Stimulated activated CD8-positive, alpha-beta memory T cell treated with anti-CD3 and anti-CD28 coated beads, Interleukin-4, amount 100 ng/mL, for 1 hour (primary cell): ENCODE results near the gene DGKI.
"Not testable (repeated sequence)": the region's sequence is repeated elsewhere in the genome, so short reads cannot be mapped to it uniquely, and the experiment has no call there.

Source experiments
- DNase-seq, 2 donors: peaks; one replicate each; pipeline ENCODE4 v3.0.0-alpha.2; 2020; ENCODE audit warnings: low read depth in 2 of 2, low spot score in 1 of 2

DGKI gene

GRCh38 chr7:137747359-137748031 lies 99.3 kb downstream of the DGKI start:
- DNase-seq = no peak

GRCh38 chr7:137743021-137743420 lies 103.8 kb downstream of the DGKI start:
- DNase-seq = no peak

GRCh38 chr7:137742051-137742450 lies 104.7 kb downstream of the DGKI start:
- DNase-seq = no peak

GRCh38 chr7:137741443-137741842 lies 105.3 kb downstream of the DGKI start:
- DNase-seq = no peak

- no peak for DNase-seq
Observed at GRCh38 chr7:137734221-137734620, 112.6 kb downstream of the DGKI start.

GRCh38 chr7:137732168-137732567 lies 114.6 kb downstream of the DGKI start:
- DNase-seq = no peak

- DNase-seq = no peak
Observed at GRCh38 chr7:137731436-137731835, 115.3 kb downstream of the DGKI start.

GRCh38 chr7:137728426-137728825 lies 118.3 kb downstream of the DGKI start:
- DNase-seq = no peak

GRCh38 chr7:137727413-137727812 lies 119.4 kb downstream of the DGKI start:
- DNase-seq = no peak

- DNase-seq = no peak
Observed at GRCh38 chr7:137718355-137718754, 128.4 kb downstream of the DGKI start.

GRCh38 chr7:137717811-137718271 lies 128.9 kb downstream of the DGKI start:
- no peak for DNase-seq

- no peak for DNase-seq
Observed at GRCh38 chr7:137717045-137717444, 129.7 kb downstream of the DGKI start.

- no peak for DNase-seq
Observed at GRCh38 chr7:137716061-137716460, 130.7 kb downstream of the DGKI start.

- no peak for DNase-seq
Observed at GRCh38 chr7:137715533-137715932, 131.2 kb downstream of the DGKI start.

GRCh38 chr7:137715121-137715520 lies 131.7 kb downstream of the DGKI start:
- no peak for DNase-seq

- DNase-seq = not testable (repeated sequence)
Observed at GRCh38 chr7:137706330-137706729, 140.4 kb downstream of the DGKI start.

GRCh38 chr7:137704723-137705122 lies 142.1 kb downstream of the DGKI start:
- DNase-seq = no peak

- DNase-seq = no peak
Observed at GRCh38 chr7:137703291-137704010, 143.3 kb downstream of the DGKI start.

GRCh38 chr7:137696988-137697387 lies 149.8 kb downstream of the DGKI start:
- DNase-seq = no peak

- no peak for DNase-seq
Observed at GRCh38 chr7:137696376-137696775, 150.4 kb downstream of the DGKI start.

GRCh38 chr7:137695942-137696341 lies 150.8 kb downstream of the DGKI start:
- no peak for DNase-seq

- DNase-seq = no peak
Observed at GRCh38 chr7:137695494-137695893, 151.3 kb downstream of the DGKI start.

- DNase-seq = no peak
Observed at GRCh38 chr7:137694405-137694804, 152.4 kb downstream of the DGKI start.
